ENCODE data around the gene PSMB2.

DNA sequence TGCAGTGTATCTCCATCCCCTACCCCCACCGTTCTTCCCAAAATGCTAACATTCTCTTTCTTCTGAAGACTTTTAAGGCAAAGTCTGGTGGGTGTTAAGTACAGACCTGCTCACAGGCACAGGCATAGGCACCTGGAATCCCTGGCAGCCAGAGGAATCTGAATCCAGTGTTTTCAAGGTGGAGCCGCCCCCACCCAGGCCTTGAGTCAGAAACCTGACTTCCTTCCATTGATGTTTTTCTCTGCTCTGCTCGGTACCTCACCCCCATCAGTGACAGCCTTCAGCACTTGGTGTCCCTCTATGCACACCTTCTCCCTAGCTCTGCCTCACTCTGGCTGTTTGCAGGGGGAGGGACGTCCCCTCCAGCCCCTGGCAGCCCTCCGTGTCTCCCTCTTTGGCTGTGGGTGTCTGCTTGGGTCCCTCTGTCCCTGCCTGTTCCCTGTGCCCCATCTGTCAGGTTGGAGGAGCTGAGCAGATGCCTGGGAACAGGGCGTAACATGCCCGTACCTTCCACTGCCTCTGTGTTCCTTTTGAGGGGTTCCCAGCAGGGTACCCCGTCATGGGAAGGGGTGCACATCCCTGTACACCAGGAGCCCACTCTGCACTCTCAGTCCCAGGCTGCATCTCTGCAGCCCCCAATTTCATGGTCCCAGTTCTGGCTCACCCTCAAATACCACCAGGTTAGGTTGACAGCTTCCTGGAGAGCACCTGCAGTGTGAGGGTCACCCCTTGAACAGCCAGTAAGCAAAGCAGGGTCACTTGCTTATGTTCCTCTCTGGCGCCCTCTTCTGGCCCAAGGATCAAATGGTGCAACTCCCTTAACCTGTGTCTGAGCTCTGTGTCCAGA lies 77.1 kb downstream of the PSMB2 start:
- TF ChIP-seq, protein P1, sequence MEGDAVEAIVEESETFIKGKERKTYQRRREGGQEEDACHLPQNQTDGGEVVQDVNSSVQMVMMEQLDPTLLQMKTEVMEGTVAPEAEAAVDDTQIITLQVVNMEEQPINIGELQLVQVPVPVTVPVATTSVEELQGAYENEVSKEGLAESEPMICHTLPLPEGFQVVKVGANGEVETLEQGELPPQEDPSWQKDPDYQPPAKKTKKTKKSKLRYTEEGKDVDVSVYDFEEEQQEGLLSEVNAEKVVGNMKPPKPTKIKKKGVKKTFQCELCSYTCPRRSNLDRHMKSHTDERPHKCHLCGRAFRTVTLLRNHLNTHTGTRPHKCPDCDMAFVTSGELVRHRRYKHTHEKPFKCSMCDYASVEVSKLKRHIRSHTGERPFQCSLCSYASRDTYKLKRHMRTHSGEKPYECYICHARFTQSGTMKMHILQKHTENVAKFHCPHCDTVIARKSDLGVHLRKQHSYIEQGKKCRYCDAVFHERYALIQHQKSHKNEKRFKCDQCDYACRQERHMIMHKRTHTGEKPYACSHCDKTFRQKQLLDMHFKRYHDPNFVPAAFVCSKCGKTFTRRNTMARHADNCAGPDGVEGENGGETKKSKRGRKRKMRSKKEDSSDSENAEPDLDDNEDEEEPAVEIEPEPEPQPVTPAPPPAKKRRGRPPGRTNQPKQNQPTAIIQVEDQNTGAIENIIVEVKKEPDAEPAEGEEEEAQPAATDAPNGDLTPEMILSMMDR (conservative IDR thresholded peaks at IDR 0.05; ENCODE audit: low read length) = peak; percentile 87
- no peak for TF ChIP-seq EZH2phosphoT487 (IDR thresholded peaks at IDR 0.05; ENCODE audit: borderline replicate concordance, low read depth, low read length)
